GM23338 (cell line): ENCODE data around the gene DPH1. TPM values are rescaled to one million over a fixed set of nuclear protein-coding genes. Genes with fewer than 3 reads are reported as not detected.

ENCODE experiments used
- ATAC-seq: fragments of 200-7000 bp; cut with Tn5 transposase; 3 replicates; pipeline ENCODE4 v1.9.1; 2020
- DNase-seq: peaks from one replicate; pipeline ENCODE4 v3.0.0-alpha.2; 2015; ENCODE audit warnings: low spot score
- H2AFZ ChIP-seq: fragments of 200-600 bp; sonication (generic); 2 replicates; pipeline ENCODE4 v1.8.0; 2016; ENCODE audit warnings: antibody characterized with exemption, mild to moderate bottlenecking, moderate library complexity
- H3F3A ChIP-seq: fragments of 200-600 bp; sonication (generic); replicated peaks from 2 replicates; pipeline ENCODE4 v1.8.0; 2017; ENCODE audit warnings: antibody characterized with exemption, mixed run types, low read depth
- H3K27ac ChIP-seq: fragments of 200-600 bp; sonication (generic); 2 replicates; pipeline ENCODE4 v1.6.1; 2016; ENCODE audit warnings: low read depth
- H3K27me3 ChIP-seq: fragments of 200-600 bp; sonication (generic); 2 replicates; pipeline ENCODE4 v1.8.0; 2016; ENCODE audit warnings: mild to moderate bottlenecking, mixed run types, moderate library complexity; ENCODE audit not compliant: insufficient read depth
- H3K36me3 ChIP-seq: fragments of 200-600 bp; sonication (generic); 2 replicates; pipeline ENCODE4 v1.8.0; 2016; ENCODE audit warnings: mild to moderate bottlenecking; ENCODE audit not compliant: insufficient read depth
- H3K4me1 ChIP-seq: fragments of 200-600 bp; sonication (generic); 2 replicates; pipeline ENCODE4 v1.8.0; 2016; ENCODE audit warnings: mild to moderate bottlenecking, moderate library complexity; ENCODE audit not compliant: insufficient read depth
- H3K4me2 ChIP-seq: fragments of 200-600 bp; sonication (generic); 2 replicates; pipeline ENCODE4 v1.7.1; 2017; ENCODE audit warnings: mixed run types
- H3K4me3 ChIP-seq: fragments of 200-600 bp; sonication (generic); 2 replicates; pipeline ENCODE4 v1.6.1; 2016; ENCODE audit warnings: mixed run types
- H3K79me2 ChIP-seq: fragments of 200-600 bp; sonication (generic); replicated peaks from 2 replicates; pipeline ENCODE4 v1.8.0; 2017; ENCODE audit warnings: mild to moderate bottlenecking; ENCODE audit not compliant: insufficient read depth
- H3K9me2 ChIP-seq: fragments of 200-600 bp; sonication (generic); 2 replicates; pipeline ENCODE4 v1.8.0; 2017; ENCODE audit not compliant: insufficient read depth
- H4K20me1 ChIP-seq: fragments of 200-600 bp; sonication (generic); replicated peaks from 2 replicates; pipeline ENCODE4 v1.8.0; 2017; ENCODE audit warnings: mild to moderate bottlenecking; ENCODE audit not compliant: insufficient read depth
- H3K27ac Mint-ChIP-seq: 2 replicates; pipeline ENCODE4 v1.8.0; 2020; ENCODE audit warnings: inconsistent platforms, mild to moderate bottlenecking, moderate library complexity, mixed read lengths
- H3K27me3 Mint-ChIP-seq: 3 replicates; pipeline ENCODE4 v1.8.0; 2022; ENCODE audit warnings: low read depth, mild to moderate bottlenecking, moderate library complexity, mixed read lengths, inconsistent platforms; ENCODE audit not compliant: insufficient read depth, poor library complexity
- H3K36me3 Mint-ChIP-seq: 3 replicates; pipeline ENCODE4 v1.8.0; 2021; ENCODE audit warnings: low read depth, mild to moderate bottlenecking, inconsistent platforms, moderate library complexity, mixed read lengths
- H3K4me1 Mint-ChIP-seq: 3 replicates; pipeline ENCODE4 v1.8.0; 2020; ENCODE audit warnings: mild to moderate bottlenecking, inconsistent platforms, mixed read lengths
- H3K4me3 Mint-ChIP-seq: 3 replicates; pipeline ENCODE4 v1.8.0; 2021; ENCODE audit warnings: moderate library complexity, mild to moderate bottlenecking, inconsistent platforms, mixed read lengths
- H3K9me3 Mint-ChIP-seq: 3 replicates; pipeline ENCODE4 v1.8.0; 2020; ENCODE audit warnings: moderate library complexity, mild to moderate bottlenecking, inconsistent platforms, mixed read lengths
- CTCF ChIP-seq, 2 experiments: fragments of 200-600 bp in 1 of 2; sonication (generic) in 1 of 2; conservative IDR thresholded peaks; 2 replicates each; pipeline versions ENCODE4 v1.5.1 to v1.6.1; 2016 to 2017; ENCODE audit warnings: antibody characterized with exemption in 2 of 2, low read depth in 2 of 2, mild to moderate bottlenecking in 2 of 2, moderate library complexity in 1 of 2
- ETS1 ChIP-seq: IDR thresholded peaks from 2 replicates; pipeline ENCODE4 v1.6.1; 2016; ENCODE audit warnings: antibody characterized with exemption
- EZH2 ChIP-seq: fragments of 200-600 bp; sonication (generic); IDR thresholded peaks from one replicate; pipeline ENCODE4 v1.8.0; 2017; ENCODE audit warnings: antibody characterized with exemption, mild to moderate bottlenecking, low read depth; ENCODE audit not compliant: unreplicated experiment
- EZH2phosphoT487 ChIP-seq: fragments of 200-600 bp; sonication (generic); IDR thresholded peaks from one replicate; pipeline ENCODE4 v1.8.1; 2018; ENCODE audit warnings: antibody characterized with exemption; ENCODE audit not compliant: unreplicated experiment
- JUNB ChIP-seq: IDR thresholded peaks from one replicate; pipeline ENCODE4 v1.6.1; 2016; ENCODE audit warnings: antibody characterized with exemption; ENCODE audit not compliant: unreplicated experiment
- NANOG ChIP-seq: IDR thresholded peaks from 2 replicates; pipeline ENCODE4 v1.6.1; 2016; ENCODE audit warnings: antibody characterized with exemption, borderline replicate concordance
- POLR2AphosphoS5 ChIP-seq: IDR thresholded peaks from 2 replicates; pipeline ENCODE4 v1.6.1; 2016; ENCODE audit warnings: antibody characterized with exemption, low read depth
- STAT1 ChIP-seq: IDR thresholded peaks from one replicate; pipeline ENCODE4 v1.6.1; 2016; ENCODE audit warnings: antibody characterized with exemption; ENCODE audit not compliant: unreplicated experiment
- ZNF114 ChIP-seq: fragments of 250-450 bp; sonication (Bioruptor Pico); IDR thresholded peaks from 2 replicates; pipeline ENCODE4 v1.5.0; 2020; ENCODE audit warnings: mild to moderate bottlenecking, moderate library complexity
- ZNF331 ChIP-seq: fragments of 250-450 bp; sonication (Bioruptor Pico); IDR thresholded peaks from 2 replicates; pipeline ENCODE4 v1.5.0; 2020; ENCODE audit warnings: low read depth, mild to moderate bottlenecking, moderate library complexity
- ZNF462 ChIP-seq: fragments of 250-450 bp; sonication (Bioruptor Pico); IDR thresholded peaks from 2 replicates; pipeline ENCODE4 v1.5.0; 2020; ENCODE audit warnings: mild to moderate bottlenecking, moderate library complexity
- polyA plus RNA-seq: library from polyadenylated mRNA; unstranded; fragments of >200 nt; fragmentation: Nextera tagmentation; extraction: Ambion mirVana; gene quantifications from 2 replicates; pipeline ENCODE4 v1.2.1, GENCODE V29; 2016
- total RNA-seq: library from RNA; depleted of rRNA; stranded (reverse); fragments of >200 nt; shearing (Covaris generic); gene quantifications from 2 replicates; pipeline ENCODE4 v1.2.3, GENCODE V29; 2014

Gene DPH1
- total and polyA plus RNA-seq, 2 experiments from 2014 or later, result 11.8 to 28.2 TPM

GRCh38 chr17:2042390-2042847 lies 12.5 kb downstream of the DPH1 start:
- no peaks in the 10 kb centered on the region for H3K79me2 ChIP-seq
- peak overlapping the region; percentile 87 for H3K4me3 ChIP-seq
- H3K27me3 ChIP-seq, result peaks cover 23% of the 10 kb centered on the region
- H3K4me2 ChIP-seq, result peak overlapping the region; percentile 96
- Mint-ChIP-seq H3K4me1 (peaks cover 5% of the 10 kb centered on the region; the same call in 2 of the 3 replicates), H3K36me3 (peaks cover 16% of the 10 kb centered on the region), H3K27me3 (peaks cover 23% of the 10 kb centered on the region), H3K9me3 (no peaks in the 10 kb centered on the region), H3K4me3 (peak overlapping the region; percentile 97), H3K27ac (peak overlapping the region; percentile 96)
- peaks cover 7% of the 10 kb centered on the region; the same call in 1 of the 2 replicates for H3K36me3 ChIP-seq
- DNase-seq, result peak; percentile 46
- peak; percentile 50 for ATAC-seq
- H4K20me1 ChIP-seq, result no peaks in the 10 kb centered on the region; the same call in 1 of the 2 replicates
- TF ChIP-seq ZNF114 (CRISPR knock-in tag) (no peak), ZNF331 (CRISPR knock-in tag) (no peak), CTCF (conservative IDR thresholded peaks at IDR 0.05; ENCODE audit: low read depth in 2 of 2) (peak in 1 of 2 experiments; percentile 28; a peak in 2 of 4 replicates)
- H3K27ac ChIP-seq, result peak overlapping the region; percentile 55
- peaks cover 10% of the 10 kb centered on the region; the same call in 1 of the 2 replicates for H3F3A ChIP-seq
- H2AFZ ChIP-seq, result peak overlapping the region; percentile 92; the same call in 1 of the 2 replicates
- H3K9me2 ChIP-seq, result no peaks in the 10 kb centered on the region
- H3K4me1 ChIP-seq, result peaks cover 7% of the 10 kb centered on the region

- Histone ChIP-seq H3K9me2 (no peaks in the 10 kb centered on the region), H3K4me3 (peak overlapping the region; percentile 87; the same call in 1 of the 2 replicates), H3F3A (peaks cover 10% of the 10 kb centered on the region; the same call in 1 of the 2 replicates), H4K20me1 (no peaks in the 10 kb centered on the region; the same call in 1 of the 2 replicates), H2AFZ (no peak overlapping the region), H3K79me2 (no peaks in the 10 kb centered on the region), H3K27ac (no peak overlapping the region), H3K4me1 (peaks cover 7% of the 10 kb centered on the region), H3K27me3 (peaks cover 29% of the 10 kb centered on the region), H3K4me2 (peak overlapping the region; percentile 96), H3K36me3 (peaks cover 7% of the 10 kb centered on the region; the same call in 1 of the 2 replicates)
- ATAC-seq (no peak), DNase-seq (no peak)
- Mint-ChIP-seq H3K4me1 (peaks cover 5% of the 10 kb centered on the region; the same call in 2 of the 3 replicates), H3K9me3 (no peaks in the 10 kb centered on the region), H3K27me3 (peaks cover 29% of the 10 kb centered on the region), H3K4me3 (peak overlapping the region; percentile 97), H3K36me3 (peaks cover 16% of the 10 kb centered on the region), H3K27ac (no peak overlapping the region)
- TF ChIP-seq STAT1 (no peak), EZH2 (no peak), JUNB (no peak), ETS1 (no peak), EZH2phosphoT487 (no peak), NANOG (no peak), ZNF462 (CRISPR knock-in tag) (no peak), ZNF331 (CRISPR knock-in tag) (no peak), ZNF114 (CRISPR knock-in tag) (no peak), POLR2AphosphoS5 (no peak)
Observed at GRCh38 chr17:2042933-2043332, 13.0 kb downstream of the DPH1 start.
